Activated CD4-positive, alpha-beta T cell treated with anti-CD3 and anti-CD28 coated beads, Interleukin-2, amount 50 U/mL, for 1 hour (primary cell): ENCODE results near the gene SLC35F1.

ENCODE experiments used
- DNase-seq: peaks from one replicate; pipeline ENCODE4 v3.0.0-alpha.2; 2020

Gene SLC35F1

GRCh38 chr6:118203545-118203944 lies 296.5 kb downstream of the SLC35F1 start:
- DNase-seq: no peak

DNA sequence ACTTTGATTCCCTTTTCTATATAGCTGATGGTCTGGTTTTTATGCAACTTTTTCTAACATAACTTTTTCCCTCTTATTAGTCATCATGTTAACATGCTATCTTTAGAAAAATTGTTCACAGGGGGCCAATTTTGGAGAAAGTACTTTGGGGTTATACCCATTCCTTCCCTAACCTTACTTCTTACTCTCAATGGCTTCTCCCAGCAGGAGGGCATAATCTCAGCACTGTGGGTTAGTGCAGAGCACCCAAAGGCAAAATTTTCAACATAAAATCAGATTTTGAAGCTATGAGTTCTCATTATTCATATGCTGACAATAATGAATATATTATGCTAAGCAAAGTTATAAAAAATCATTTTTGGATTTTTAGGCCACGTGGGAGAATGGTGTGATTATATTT lies 299.2 kb downstream of the SLC35F1 start:
- DNase-seq: no peak

DNA sequence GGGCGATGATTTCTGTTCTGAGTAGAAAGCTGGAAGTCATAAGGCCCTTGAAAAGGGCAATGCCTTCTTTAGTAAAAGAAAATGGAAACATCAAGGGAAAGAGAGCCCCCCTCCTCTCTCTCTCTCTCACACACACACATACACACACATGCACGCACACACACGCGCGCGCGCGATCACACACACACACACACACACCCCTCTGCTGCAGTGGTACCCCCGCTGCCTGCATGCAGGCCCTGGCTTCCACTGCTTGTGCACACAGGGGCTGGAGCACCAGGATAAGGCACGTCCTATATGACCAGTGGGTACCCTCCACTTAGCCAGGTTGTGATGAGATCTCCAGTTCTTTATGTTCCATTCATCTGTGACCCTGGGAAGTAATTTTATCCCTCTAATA lies 300.9 kb downstream of the SLC35F1 start:
- no peak for DNase-seq

- no peak for DNase-seq
These were observed 305.5 kb downstream of the SLC35F1 start for GRCh38 chr6:118212451-118213173.

GRCh38 chr6:118215269-118215668 lies 308.2 kb downstream of the SLC35F1 start:
- DNase-seq: no peak

DNA sequence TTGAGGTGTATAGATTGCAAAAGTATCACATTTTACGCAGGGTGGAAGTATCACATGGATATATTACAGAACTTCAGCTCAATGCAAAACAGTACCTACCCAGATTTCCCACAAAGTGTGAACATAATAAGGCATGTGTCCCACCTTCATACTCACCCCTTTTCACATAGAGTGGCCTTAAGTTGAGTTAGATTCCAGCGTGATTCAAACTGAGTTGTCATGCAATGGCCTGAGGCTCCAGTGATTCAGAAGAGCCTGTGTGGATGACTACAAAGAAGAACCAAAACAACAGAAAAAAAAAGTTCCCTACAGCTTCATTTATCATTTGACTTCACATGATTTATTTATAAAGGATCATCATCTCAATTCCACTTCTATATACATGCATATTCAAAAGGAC lies 309.7 kb downstream of the SLC35F1 start:
- DNase-seq: no peak

DNA sequence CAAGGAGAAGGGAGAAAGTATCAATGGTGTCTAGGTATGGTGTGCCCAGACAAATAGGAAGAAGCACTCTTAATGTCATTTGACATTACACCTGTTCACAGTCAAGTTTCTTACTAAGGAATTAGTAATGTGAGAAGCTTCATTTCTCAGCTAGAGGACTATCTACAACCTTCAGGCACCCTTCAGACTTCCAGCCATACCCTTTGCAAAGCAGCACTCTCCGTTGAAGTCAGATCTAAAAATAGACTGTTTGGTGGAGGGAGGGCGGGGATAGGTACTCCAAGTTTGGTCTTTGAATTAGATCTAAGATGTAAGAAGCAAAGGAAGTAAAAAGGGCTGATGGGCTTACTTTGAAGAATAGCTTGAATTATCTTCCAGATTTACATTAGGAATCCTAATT lies 311.1 kb downstream of the SLC35F1 start:
- DNase-seq: no peak

DNA sequence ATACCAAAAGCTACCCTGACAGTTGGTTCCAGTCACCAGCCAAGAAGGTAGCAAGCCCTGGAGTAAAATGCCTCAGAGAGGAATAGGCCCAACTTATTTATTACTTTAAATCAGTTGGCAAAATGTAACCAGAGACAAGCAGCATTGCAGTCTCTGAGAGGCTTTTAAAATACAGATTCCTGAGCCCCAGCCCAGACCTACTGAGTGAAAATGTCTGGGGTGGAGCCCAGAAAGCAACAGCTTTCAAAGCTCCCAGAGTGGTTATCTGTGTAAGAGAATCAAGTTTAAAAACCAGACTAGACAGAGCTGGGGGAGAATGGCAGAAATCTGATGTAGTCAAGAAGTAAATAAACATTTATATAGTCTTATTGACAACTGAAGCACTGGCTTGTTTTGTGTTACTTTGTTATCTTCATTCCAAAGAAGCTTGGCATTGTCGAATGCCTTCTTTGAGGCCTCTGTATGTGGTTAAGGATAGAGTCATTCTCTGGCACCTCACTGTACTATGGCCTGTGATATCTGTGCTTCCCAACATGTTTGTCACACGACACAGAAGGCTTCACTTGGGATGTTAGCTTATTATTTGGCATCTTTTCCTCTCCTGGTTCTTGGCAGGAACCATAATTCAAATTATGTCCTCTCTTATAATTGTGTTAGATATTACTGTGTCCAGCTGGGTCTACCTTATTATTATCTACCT lies 313.5 kb downstream of the SLC35F1 start:
- DNase-seq: no peak

DNA sequence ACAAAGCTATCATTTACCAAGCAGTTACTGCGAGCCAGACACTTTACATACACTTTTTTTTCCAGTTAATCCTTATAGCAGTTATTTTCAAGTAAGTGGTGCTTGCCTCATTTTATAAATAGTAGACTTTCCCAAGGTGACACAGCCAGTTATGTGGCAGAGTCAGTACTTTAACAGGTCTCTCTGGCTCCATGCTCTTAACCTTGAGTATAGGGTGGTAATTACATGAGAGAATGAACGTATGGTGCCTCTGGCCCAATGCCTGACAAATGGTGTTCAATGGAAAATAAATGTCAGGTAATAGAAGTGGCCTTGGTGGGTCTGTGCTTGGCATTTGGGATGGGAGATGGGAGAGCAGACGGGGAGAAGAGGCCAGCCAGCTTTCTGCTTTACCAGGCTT lies 316.3 kb downstream of the SLC35F1 start:
- no peak for DNase-seq

- DNase-seq: no peak
These were observed 321.8 kb downstream of the SLC35F1 start for GRCh38 chr6:118228886-118229285.

GRCh38 chr6:118240878-118241528 lies 333.9 kb downstream of the SLC35F1 start:
- DNase-seq: no peak

GRCh38 chr6:118246406-118246805 lies 339.3 kb downstream of the SLC35F1 start:
- DNase-seq: no peak

DNA sequence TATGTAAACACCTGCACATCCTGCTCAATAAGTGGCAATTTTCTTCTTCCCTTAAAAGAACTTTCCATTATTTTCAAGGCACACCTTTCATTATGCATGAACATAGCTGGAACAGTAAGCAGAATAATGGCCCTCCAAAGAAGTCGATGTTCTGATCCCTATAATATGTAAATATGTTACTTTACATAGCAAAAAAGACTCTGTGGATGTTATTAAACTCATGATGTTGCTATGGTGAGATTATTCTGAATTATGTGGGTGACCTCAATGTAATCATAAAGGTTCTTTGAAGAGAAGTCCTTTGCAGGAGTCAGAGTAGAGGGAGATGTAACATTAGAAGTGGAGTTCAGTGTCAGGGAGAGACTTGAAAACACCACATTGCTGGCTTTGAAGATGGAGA lies 341.1 kb downstream of the SLC35F1 start:
- no peak for DNase-seq

DNA sequence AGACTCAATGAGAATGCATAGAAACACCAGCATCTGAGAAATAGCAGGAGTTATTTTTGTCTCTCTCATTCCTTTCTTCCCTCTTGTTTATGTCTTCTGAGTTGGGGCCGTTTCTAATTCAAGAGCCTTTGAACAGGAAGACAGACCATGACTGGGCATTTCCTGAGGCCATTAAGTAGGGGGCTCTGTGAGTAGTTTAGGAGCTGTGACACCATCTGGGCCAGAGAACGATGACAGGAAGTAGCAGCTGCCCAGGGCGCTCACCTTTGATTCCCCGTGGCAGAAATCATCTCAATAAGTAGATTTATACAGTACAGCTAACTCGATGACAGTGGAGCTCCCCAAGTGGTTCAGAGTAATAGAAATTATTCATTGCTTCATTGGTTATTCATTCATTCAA lies 342.6 kb downstream of the SLC35F1 start:
- no peak for DNase-seq

DNA sequence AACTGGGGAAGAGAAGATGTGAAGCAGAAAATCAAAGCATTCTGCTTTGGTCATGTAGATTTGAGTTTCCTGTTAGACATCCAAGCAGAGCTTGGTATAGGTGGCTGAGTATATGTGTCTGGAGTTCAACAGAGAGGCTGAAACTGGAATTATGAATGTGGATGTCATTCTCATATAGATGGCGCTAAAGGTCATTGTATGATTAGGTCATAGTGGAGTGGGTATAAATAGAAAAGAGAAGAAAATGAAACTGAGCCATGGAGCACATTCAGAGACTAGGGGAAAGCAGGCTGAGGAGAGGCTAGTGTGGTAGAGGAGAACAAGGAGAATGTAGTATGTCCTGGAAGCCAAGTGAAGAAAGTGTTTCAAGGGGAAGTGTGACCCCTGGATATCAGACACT lies 345.4 kb downstream of the SLC35F1 start:
- DNase-seq: no peak

GRCh38 chr6:118253741-118254140 lies 346.7 kb downstream of the SLC35F1 start:
- no peak for DNase-seq

GRCh38 chr6:118260833-118261232 lies 353.8 kb downstream of the SLC35F1 start:
- no peak for DNase-seq

GRCh38 chr6:118263921-118264486 lies 356.9 kb downstream of the SLC35F1 start:
- no peak for DNase-seq

DNA sequence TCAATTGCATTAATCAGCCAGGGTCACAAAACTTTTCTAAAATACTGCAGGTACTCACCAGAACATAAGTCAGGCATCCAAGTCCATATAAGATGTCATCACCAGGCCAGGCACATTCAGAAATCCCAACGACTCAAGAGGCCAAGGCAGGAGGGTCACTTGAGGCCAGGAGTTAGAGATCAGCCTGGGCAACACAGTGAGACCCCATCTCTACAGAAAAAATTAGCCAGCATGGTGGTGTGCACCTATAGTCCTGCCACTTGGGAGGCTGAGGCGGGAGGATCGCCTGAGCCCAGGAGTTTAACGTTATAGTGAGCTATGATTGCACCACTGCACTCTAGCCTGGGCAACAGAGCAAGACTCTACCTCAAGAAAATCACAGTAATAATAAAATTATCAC lies 362.6 kb downstream of the SLC35F1 start:
- no peak for DNase-seq

DNA sequence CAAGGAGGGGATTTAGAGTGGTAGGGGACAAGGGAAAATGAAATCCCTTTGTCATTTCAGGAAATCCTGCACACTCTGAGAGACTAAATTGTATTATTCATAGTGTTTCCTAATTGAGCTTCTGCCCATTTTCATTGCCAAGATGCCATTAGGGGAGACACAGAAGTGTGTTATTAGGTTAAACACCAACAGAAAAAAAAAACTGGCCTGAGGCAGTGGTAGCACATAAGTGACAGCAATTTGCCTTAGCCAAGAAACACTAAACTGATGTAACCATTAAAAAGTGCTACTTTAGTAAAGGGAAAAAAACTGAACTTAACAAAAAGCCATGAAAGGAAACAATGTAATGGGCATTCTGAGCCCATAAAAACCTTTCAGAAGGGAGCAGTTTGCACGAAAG lies 370.6 kb downstream of the SLC35F1 start:
- no peak for DNase-seq

- DNase-seq: no peak
These were observed 373.1 kb downstream of the SLC35F1 start for GRCh38 chr6:118280210-118280609.

DNA sequence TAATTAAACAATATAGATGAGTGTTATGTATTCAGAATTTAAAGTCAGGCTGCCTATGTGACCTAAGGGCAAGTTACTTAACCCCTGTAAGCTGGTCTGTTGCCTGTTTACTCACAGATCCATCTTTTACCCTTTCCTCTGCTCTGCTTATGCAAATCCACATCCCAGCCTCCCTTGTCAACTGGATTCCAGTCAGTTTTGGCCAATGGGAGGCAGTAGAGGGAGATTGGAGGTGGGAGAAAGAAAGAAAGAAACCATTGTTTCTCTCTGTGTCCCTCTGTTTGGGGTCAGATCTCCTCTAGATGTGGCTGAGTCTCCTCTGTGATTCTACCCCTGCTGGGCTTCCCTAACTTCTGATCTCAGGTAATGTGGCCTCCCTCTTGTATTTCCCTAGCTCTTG lies 374.2 kb downstream of the SLC35F1 start:
- DNase-seq: no peak

DNA sequence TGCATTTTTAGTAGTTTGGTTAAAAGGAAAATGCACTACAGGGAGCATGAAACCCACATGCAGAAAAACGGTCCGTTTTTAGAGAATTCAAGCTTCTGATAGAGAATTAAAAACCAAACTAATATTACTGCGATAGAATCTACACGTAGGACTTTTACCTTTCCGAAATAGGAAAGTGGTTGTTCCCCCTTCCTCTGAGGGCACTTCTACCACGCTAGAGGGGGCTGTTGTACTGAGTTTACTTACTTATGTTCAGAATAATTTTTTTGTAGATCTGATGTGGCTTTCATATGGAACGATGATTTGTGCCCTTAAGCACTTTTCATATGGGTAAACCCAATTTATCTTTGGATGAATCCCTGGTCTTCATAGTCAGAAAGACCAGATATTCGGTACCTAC lies 376.7 kb downstream of the SLC35F1 start:
- DNase-seq: peak; percentile 31
